Suprapubic skin (tissue), 4 donors: ENCODE measurements around the gene ZBTB20. TPM values are rescaled to one million over a fixed set of nuclear protein-coding genes. Genes with fewer than 3 reads are reported as not detected.

Source experiments
- DNase-seq, 2 donors: peaks; one replicate each; pipeline ENCODE4 v3.0.0-alpha.2; 2019; ENCODE audit warnings: low spot score in 2 of 2
- H3K27ac ChIP-seq: fragments of 200-600 bp; sonication (generic); one replicate; pipeline ENCODE4 v1.5.1; 2019
- H3K27me3 ChIP-seq: fragments of 200-600 bp; sonication (generic); one replicate; pipeline ENCODE4 v1.5.1; 2019
- H3K36me3 ChIP-seq: fragments of 200-600 bp; sonication (generic); one replicate; pipeline ENCODE4 v1.5.1; 2019
- H3K4me1 ChIP-seq: fragments of 200-600 bp; sonication (generic); one replicate; pipeline ENCODE4 v1.5.1; 2019
- H3K4me3 ChIP-seq: fragments of 200-600 bp; sonication (generic); one replicate; pipeline ENCODE4 v1.5.1; 2019; ENCODE audit warnings: mild to moderate bottlenecking
- H3K9me3 ChIP-seq: fragments of 200-600 bp; sonication (generic); one replicate; pipeline ENCODE4 v1.5.1; 2019
- CTCF ChIP-seq, 2 donors: fragments of 200-600 bp in 1 of 2; fragments of 450-650 bp in 1 of 2; sonication (generic) in 1 of 2; IDR thresholded peaks; one replicate each; pipeline ENCODE4 v1.5.1; 2016 to 2019; ENCODE audit warnings: antibody characterized with exemption in 2 of 2, mild to moderate bottlenecking in 1 of 2, moderate library complexity in 1 of 2
- EP300 ChIP-seq: sonication (generic); formaldehyde crosslinking; IDR thresholded peaks from one replicate; pipeline ENCODE4 v1.6.1; 2017; ENCODE audit warnings: antibody characterized with exemption
- POLR2A ChIP-seq, 2 donors: fragments of 450-650 bp; IDR thresholded peaks; one replicate each; pipeline ENCODE4 v1.6.1; 2017; ENCODE audit warnings: antibody characterized with exemption in 2 of 2, mild to moderate bottlenecking in 2 of 2, moderate library complexity in 2 of 2
- POLR2AphosphoS5 ChIP-seq, 3 donors: sonication (generic); formaldehyde crosslinking; IDR thresholded peaks; one replicate each; pipeline ENCODE4 v1.6.1; 2017; ENCODE audit warnings: antibody characterized with exemption in 3 of 3
- WGBS: methylation state at CpG from one replicate; pipeline ENCODE4 v1.1.5; 2018; 5-methylcytosine and 5-hydroxymethylcytosine counted together
- total RNA-seq, 4 donors: library from RNA; depleted of rRNA; stranded (reverse); fragments of >200 nt; gene quantifications; one replicate each; pipeline ENCODE4 v1.1.0, GENCODE V29; 2016

Gene ZBTB20
- total RNA-seq, 4 donors from 2014 or later = 23.6 to 77.2 (median 39.4) TPM

- Histone ChIP-seq H3K4me1 (peaks cover 13% of the 10 kb centered on the region), H3K36me3 (no peaks in the 10 kb centered on the region), H3K4me3 (no peak overlapping the region), H3K27me3 (no peaks in the 10 kb centered on the region), H3K27ac (no peak overlapping the region), H3K9me3 (no peaks in the 10 kb centered on the region)
- 77% methylated on average over 4 of the region's 4 CpGs for WGBS
- DNase-seq = no peak
- no peak for TF ChIP-seq CTCF (IDR thresholded peaks at IDR 0.05)
- TF ChIP-seq POLR2AphosphoS5 (IDR thresholded peaks at IDR 0.05) = no peak
- no peak for TF ChIP-seq EP300
- no peak for TF ChIP-seq POLR2A (IDR thresholded peaks at IDR 0.05)
Observed at GRCh38 chr3:114440700-114441099, 706.4 kb downstream of the ZBTB20 start.

GRCh38 chr3:114439284-114439683 lies 707.8 kb downstream of the ZBTB20 start:
- 94% methylated on average over 1 of the region's 1 CpG for WGBS

GRCh38 chr3:114437897-114438296 lies 709.2 kb downstream of the ZBTB20 start:
- no peaks in the 10 kb centered on the region for H3K36me3 ChIP-seq
- peaks cover 9% of the 10 kb centered on the region for H3K4me1 ChIP-seq
- H3K4me3 ChIP-seq = no peak overlapping the region
- no peaks in the 10 kb centered on the region for H3K9me3 ChIP-seq
- WGBS = 95% methylated on average over 2 of the region's 2 CpGs
- TF ChIP-seq EP300 = no peak
- TF ChIP-seq CTCF (IDR thresholded peaks at IDR 0.05) = no peak
- TF ChIP-seq POLR2AphosphoS5 (IDR thresholded peaks at IDR 0.05) = no peak
- TF ChIP-seq POLR2A (IDR thresholded peaks at IDR 0.05) = no peak
- no peak for DNase-seq
- no peak overlapping the region for H3K27ac ChIP-seq
- no peaks in the 10 kb centered on the region for H3K27me3 ChIP-seq

More at GRCh38 chr3:114439284-114439683, 707.8 kb downstream of the ZBTB20 start:
- no peak for TF ChIP-seq POLR2A (IDR thresholded peaks at IDR 0.05)
- TF ChIP-seq POLR2AphosphoS5 (IDR thresholded peaks at IDR 0.05) = no peak
- no peak for TF ChIP-seq CTCF (IDR thresholded peaks at IDR 0.05)
- no peak for TF ChIP-seq EP300
- Histone ChIP-seq H3K27ac (no peak overlapping the region), H3K36me3 (no peaks in the 10 kb centered on the region), H3K27me3 (no peaks in the 10 kb centered on the region), H3K4me1 (peaks cover 13% of the 10 kb centered on the region), H3K4me3 (no peak overlapping the region), H3K9me3 (no peaks in the 10 kb centered on the region)
- no peak for DNase-seq

GRCh38 chr3:114436182-114436581 lies 710.9 kb downstream of the ZBTB20 start:
- no peaks in the 10 kb centered on the region for H3K27me3 ChIP-seq
- WGBS = 93% methylated on average over 2 of the region's 2 CpGs
- H3K36me3 ChIP-seq = no peaks in the 10 kb centered on the region
- H3K4me3 ChIP-seq = no peak overlapping the region
- H3K4me1 ChIP-seq = peaks cover 8% of the 10 kb centered on the region
- H3K9me3 ChIP-seq = no peaks in the 10 kb centered on the region
- no peak overlapping the region for H3K27ac ChIP-seq
- TF ChIP-seq POLR2A (IDR thresholded peaks at IDR 0.05) (no peak), POLR2AphosphoS5 (IDR thresholded peaks at IDR 0.05) (no peak)
- DNase-seq = no peak

GRCh38 chr3:114435386-114436115 lies 711.5 kb downstream of the ZBTB20 start:
- Histone ChIP-seq H3K36me3 (no peaks in the 10 kb centered on the region), H3K4me3 (no peak overlapping the region), H3K27me3 (no peaks in the 10 kb centered on the region), H3K4me1 (peaks cover 8% of the 10 kb centered on the region), H3K27ac (no peak overlapping the region), H3K9me3 (no peaks in the 10 kb centered on the region)
- no peak for DNase-seq
- WGBS = 74% methylated on average over 5 of the region's 5 CpGs
- no peak for TF ChIP-seq CTCF (IDR thresholded peaks at IDR 0.05)
- TF ChIP-seq EP300 = no peak
- TF ChIP-seq POLR2A (IDR thresholded peaks at IDR 0.05) = no peak
- no peak for TF ChIP-seq POLR2AphosphoS5 (IDR thresholded peaks at IDR 0.05)
